H1 (cell line): ENCODE measurements around the gene LIG1. TPM values are rescaled to one million over a fixed set of nuclear protein-coding genes. Genes with fewer than 3 reads are reported as not detected.

Experiments
- CEBPB ChIP-seq: IDR thresholded peaks from 2 replicates; pipeline ENCODE4 v1.6.1; 2012; ENCODE audit warnings: low read depth, low read length
- CHD2 ChIP-seq: IDR thresholded peaks from 2 replicates; pipeline ENCODE4 v1.6.1; 2012; ENCODE audit warnings: low read length, improper control_type of control experiment
- EGR1 ChIP-seq: IDR thresholded peaks from 2 replicates; pipeline ENCODE4 v1.6.1; 2011; ENCODE audit warnings: low read depth, low read length, borderline replicate concordance
- GABPA ChIP-seq: IDR thresholded peaks from 2 replicates; pipeline ENCODE4 v1.6.1; 2011; ENCODE audit warnings: mild to moderate bottlenecking, low read length, moderate library complexity, borderline replicate concordance; ENCODE audit not compliant: insufficient read depth
- HDAC6 ChIP-seq: IDR thresholded peaks from one replicate; pipeline ENCODE4 v1.7.1; 2012; ENCODE audit warnings: low read depth, mild to moderate bottlenecking, inconsistent platforms, low read length, moderate library complexity
- KDM1A ChIP-seq: fragments of 200-600, 300-600 bp; sonication (generic); IDR thresholded peaks from 2 replicates; pipeline ENCODE4 v1.7.1; 2016; ENCODE audit warnings: mild to moderate bottlenecking, low read length, borderline replicate concordance
- KDM4A ChIP-seq: IDR thresholded peaks from one replicate; pipeline ENCODE4 v1.7.1; 2012; ENCODE audit warnings: low read depth, mild to moderate bottlenecking, moderate library complexity, low read length, inconsistent platforms; ENCODE audit not compliant: severe bottlenecking
- MAX ChIP-seq: IDR thresholded peaks from 2 replicates; pipeline ENCODE4 v1.6.1; 2012; ENCODE audit warnings: inconsistent platforms
- PHF8 ChIP-seq: fragments of 200-600 bp; sonication (generic); conservative IDR thresholded peaks from 2 replicates; pipeline ENCODE4 v1.7.1; 2012; ENCODE audit warnings: low read depth, mild to moderate bottlenecking, inconsistent platforms, low read length, moderate library complexity
- SIX5 ChIP-seq: IDR thresholded peaks from 2 replicates; pipeline ENCODE4 v1.6.1; 2011; ENCODE audit warnings: mild to moderate bottlenecking, low read depth, low read length
- SP1 ChIP-seq: IDR thresholded peaks from 2 replicates; pipeline ENCODE4 v1.6.1; 2011; ENCODE audit warnings: low read depth, low read length
- TAF1 ChIP-seq: IDR thresholded peaks from 2 replicates; pipeline ENCODE4 v1.6.1; 2011; ENCODE audit warnings: mild to moderate bottlenecking, low read depth, low read length
- TAF7 ChIP-seq: optimal IDR thresholded peaks from 2 replicates; pipeline ENCODE3; 2011; ENCODE audit warnings: low read depth, mild to moderate bottlenecking, inconsistent platforms, low read length, moderate library complexity, borderline replicate concordance
- TBP ChIP-seq: IDR thresholded peaks from 2 replicates; pipeline ENCODE4 v1.6.1; 2011; ENCODE audit warnings: low read depth, low read length, improper control_type of control experiment
- TCF12 ChIP-seq: IDR thresholded peaks from 2 replicates; pipeline ENCODE4 v1.6.1; 2011; ENCODE audit warnings: low read depth, mild to moderate bottlenecking, low read length
- USF2 ChIP-seq: IDR thresholded peaks from 2 replicates; pipeline ENCODE4 v1.6.1; 2011; ENCODE audit warnings: low read length, improper control_type of control experiment
- ZNF274 ChIP-seq: IDR thresholded peaks from 2 replicates; pipeline ENCODE4 v1.7.0; 2012; ENCODE audit warnings: low read length, borderline replicate concordance; ENCODE audit errors: extremely low read depth
- polyA plus RNA-seq, 7 experiments: library from polyadenylated mRNA; depleted of rRNA in 3 of 7; stranded (reverse) in 5 of 7; unstranded in 2 of 7; fragments of >200 nt in 5 of 7; fragments of 200-250 nt in 2 of 7; gene quantifications; 1 replicate in 5 of 7; 2 replicates in 1 of 7; 4 replicates in 1 of 7; pipeline versions ENCODE4 v1.2.1 to v1.2.3, GENCODE V29; 2011 to 2013; ENCODE audit warnings: missing spikeins in 2 of 7, mixed read lengths in 2 of 7
- total RNA-seq: library from RNA; stranded (reverse); fragmentation: NEBNext Ultra II Directional; extraction: Animal tissue kit (Norgen Biotek cat#: 25700); gene quantifications from 2 replicates; pipeline ENCODE4 v1.2.1, GENCODE V29; 2021
- TF ChIP-seq, protein P1 (sequence below): IDR thresholded peaks from 2 replicates; pipeline ENCODE4 v1.6.1; 2011; ENCODE audit warnings: low read depth, mild to moderate bottlenecking, low read length; ENCODE audit not compliant: insufficient read depth
- TF ChIP-seq, protein P2 (sequence below), 3 experiments: IDR thresholded peaks; 1 replicate in 2 of 3; 2 replicates in 1 of 3; pipeline versions ENCODE4 v1.5.1 to v1.6.1; 2011; ENCODE audit warnings: low read length in 3 of 3, mild to moderate bottlenecking in 3 of 3, inconsistent platforms in 2 of 3, low read depth in 1 of 3, moderate library complexity in 1 of 3; ENCODE audit not compliant: insufficient read depth in 1 of 3; ENCODE audit errors: control extremely low read depth in 1 of 3
- TF ChIP-seq, protein P3 (sequence below): IDR thresholded peaks from 2 replicates; pipeline ENCODE4 v1.6.1; 2012; ENCODE audit warnings: inconsistent platforms

LIG1 gene
- total and polyA plus RNA-seq, 2 of the 8 experiments (the other 6 are each of a cell fraction or from before 2014, with no cell fraction given): 67.6 to 113 TPM

- TF ChIP-seq, protein P1, sequence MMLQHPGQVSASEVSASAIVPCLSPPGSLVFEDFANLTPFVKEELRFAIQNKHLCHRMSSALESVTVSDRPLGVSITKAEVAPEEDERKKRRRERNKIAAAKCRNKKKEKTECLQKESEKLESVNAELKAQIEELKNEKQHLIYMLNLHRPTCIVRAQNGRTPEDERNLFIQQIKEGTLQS: peak; percentile 70; the same call in 1 of the 2 replicates
- peak; percentile 47; the same call in 1 of the 2 replicates for TF ChIP-seq KDM1A
- TF ChIP-seq ZNF274: no peak
- TF ChIP-seq, protein P2, sequence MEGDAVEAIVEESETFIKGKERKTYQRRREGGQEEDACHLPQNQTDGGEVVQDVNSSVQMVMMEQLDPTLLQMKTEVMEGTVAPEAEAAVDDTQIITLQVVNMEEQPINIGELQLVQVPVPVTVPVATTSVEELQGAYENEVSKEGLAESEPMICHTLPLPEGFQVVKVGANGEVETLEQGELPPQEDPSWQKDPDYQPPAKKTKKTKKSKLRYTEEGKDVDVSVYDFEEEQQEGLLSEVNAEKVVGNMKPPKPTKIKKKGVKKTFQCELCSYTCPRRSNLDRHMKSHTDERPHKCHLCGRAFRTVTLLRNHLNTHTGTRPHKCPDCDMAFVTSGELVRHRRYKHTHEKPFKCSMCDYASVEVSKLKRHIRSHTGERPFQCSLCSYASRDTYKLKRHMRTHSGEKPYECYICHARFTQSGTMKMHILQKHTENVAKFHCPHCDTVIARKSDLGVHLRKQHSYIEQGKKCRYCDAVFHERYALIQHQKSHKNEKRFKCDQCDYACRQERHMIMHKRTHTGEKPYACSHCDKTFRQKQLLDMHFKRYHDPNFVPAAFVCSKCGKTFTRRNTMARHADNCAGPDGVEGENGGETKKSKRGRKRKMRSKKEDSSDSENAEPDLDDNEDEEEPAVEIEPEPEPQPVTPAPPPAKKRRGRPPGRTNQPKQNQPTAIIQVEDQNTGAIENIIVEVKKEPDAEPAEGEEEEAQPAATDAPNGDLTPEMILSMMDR (IDR thresholded peaks at IDR 0.05; ENCODE audit: control extremely low read depth in 1 of 3, insufficient read depth in 1 of 3, low read depth in 1 of 3, low read length in 3 of 3): peak; percentile 63 to 78 (median 75)
- TF ChIP-seq CHD2: peak; percentile 88
- peak; percentile 31; the same call in 1 of the 2 replicates for TF ChIP-seq TBP
- peak; percentile 49; the same call in 1 of the 2 replicates for TF ChIP-seq TAF1
- TF ChIP-seq USF2: peak; percentile 95
- TF ChIP-seq GABPA: no peak
- TF ChIP-seq MAX: peak; percentile 40; the same call in 1 of the 2 replicates
- TF ChIP-seq PHF8: no peak
- TF ChIP-seq SIX5: no peak
- TF ChIP-seq TCF12: no peak
- no peak for TF ChIP-seq TAF7
- no peak for TF ChIP-seq KDM4A
- TF ChIP-seq, protein P3, sequence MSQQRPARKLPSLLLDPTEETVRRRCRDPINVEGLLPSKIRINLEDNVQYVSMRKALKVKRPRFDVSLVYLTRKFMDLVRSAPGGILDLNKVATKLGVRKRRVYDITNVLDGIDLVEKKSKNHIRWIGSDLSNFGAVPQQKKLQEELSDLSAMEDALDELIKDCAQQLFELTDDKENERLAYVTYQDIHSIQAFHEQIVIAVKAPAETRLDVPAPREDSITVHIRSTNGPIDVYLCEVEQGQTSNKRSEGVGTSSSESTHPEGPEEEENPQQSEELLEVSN: peak; percentile 78
- TF ChIP-seq EGR1: peak; percentile 41; the same call in 1 of the 2 replicates
- 0 out of 2 replicates have a peak, but pooled peaks have one; percentile 5 for TF ChIP-seq CEBPB
- TF ChIP-seq HDAC6: no peak
- TF ChIP-seq SP1: peak; percentile 94
Measured at GRCh38 chr19:48190288-48190884, 20.2 kb upstream of the LIG1 start (continued).
